ENCODE data around the gene AK9.
"Not testable (repeated sequence)": the region's sequence is repeated elsewhere in the genome, so short reads cannot be mapped to it uniquely, and the experiment has no call there.

The AK9 gene

DNA sequence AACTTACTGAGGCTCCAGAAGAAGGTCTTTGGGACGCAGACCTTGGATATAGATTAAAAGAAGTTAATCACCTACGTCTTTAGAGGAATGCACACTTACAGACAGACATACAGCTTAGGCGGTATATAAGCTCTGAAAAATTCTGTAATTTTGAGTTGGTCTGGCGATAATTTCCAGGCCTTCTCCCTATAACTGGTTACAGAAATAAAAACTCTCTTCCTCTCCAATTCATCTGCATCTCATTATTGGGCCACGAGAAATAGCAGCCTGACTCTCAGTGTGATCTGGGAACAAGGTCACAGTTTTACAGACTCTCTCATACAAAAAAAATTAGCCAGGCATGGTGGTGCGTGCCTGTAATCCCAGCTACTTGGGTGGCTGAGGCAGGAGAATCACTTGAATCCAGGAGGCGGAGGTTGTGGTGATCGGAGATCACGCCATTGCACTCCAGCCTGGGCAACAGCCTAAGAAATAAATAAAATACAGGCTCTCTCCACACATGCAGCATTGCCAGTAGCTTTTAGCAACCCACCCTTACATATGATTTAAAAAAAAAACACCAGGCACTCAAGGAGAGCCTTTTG, 212.7 kb downstream of the AK9 start:
- no peak for DNase-seq

DNA sequence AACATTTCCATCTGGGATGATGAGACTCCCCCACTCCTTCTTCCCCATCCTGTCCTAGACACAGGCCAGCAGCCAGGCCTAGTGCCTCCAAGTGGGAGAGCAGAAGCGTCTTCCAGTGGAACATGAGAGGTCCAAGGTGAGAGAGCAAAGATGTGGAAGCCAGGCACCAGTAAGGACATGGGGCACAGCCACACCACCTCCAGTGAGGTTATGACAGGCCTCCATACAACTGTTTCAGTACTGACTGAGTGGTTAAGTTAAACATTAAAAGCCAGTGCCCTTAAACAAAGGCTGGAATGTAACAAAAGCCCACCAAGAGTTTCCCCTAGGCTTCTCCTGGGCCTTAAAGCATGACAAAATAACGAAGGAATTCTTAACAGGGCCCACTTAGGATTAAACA, 213.3 kb downstream of the AK9 start:
- no peak for DNase-seq

GRCh38 chr6:109477184-109477583, 213.8 kb downstream of the AK9 start:
- DNase-seq, result no peak

DNA sequence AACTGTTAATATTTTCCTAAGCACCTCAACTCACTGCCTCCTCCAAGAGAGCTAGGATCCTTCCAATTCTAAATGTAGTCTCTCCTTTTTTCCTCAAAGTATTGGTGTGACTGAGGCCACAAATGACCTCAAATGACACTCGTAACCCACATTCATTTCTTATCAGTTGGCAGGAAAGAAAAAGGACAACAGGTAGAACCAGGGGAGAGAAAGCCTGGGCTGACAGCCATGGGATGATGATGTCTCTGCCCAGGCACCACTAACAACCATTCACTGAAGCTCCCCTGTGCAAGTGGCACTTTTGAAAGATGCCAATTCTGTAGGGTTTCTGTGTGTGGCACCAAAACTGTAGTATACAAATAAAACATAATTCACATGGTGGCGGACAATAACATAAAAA, 215.4 kb downstream of the AK9 start:
- no peak for DNase-seq

- no peak for DNase-seq
These were observed 216.0 kb downstream of the AK9 start for GRCh38 chr6:109474995-109475394.

DNA sequence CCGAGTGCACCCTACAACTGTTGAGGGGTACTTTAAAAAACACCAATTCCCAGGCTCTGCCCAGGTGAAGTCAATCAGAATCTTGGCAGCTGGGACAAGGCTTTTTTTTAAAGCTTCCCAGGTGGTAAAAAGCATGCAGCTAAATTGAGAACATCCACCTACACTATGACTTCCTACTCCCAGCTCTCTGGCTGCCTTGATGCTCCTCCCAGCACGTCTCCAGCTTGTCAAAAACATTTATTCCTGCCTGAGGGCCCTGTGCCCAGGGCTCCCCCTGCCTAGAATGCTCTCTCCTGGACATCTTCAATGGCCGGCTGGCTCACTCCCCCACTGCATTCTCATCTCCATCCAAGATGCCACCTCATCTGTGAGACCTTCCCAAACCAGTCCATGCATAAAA, 217.9 kb downstream of the AK9 start:
- no peak for DNase-seq

DNA sequence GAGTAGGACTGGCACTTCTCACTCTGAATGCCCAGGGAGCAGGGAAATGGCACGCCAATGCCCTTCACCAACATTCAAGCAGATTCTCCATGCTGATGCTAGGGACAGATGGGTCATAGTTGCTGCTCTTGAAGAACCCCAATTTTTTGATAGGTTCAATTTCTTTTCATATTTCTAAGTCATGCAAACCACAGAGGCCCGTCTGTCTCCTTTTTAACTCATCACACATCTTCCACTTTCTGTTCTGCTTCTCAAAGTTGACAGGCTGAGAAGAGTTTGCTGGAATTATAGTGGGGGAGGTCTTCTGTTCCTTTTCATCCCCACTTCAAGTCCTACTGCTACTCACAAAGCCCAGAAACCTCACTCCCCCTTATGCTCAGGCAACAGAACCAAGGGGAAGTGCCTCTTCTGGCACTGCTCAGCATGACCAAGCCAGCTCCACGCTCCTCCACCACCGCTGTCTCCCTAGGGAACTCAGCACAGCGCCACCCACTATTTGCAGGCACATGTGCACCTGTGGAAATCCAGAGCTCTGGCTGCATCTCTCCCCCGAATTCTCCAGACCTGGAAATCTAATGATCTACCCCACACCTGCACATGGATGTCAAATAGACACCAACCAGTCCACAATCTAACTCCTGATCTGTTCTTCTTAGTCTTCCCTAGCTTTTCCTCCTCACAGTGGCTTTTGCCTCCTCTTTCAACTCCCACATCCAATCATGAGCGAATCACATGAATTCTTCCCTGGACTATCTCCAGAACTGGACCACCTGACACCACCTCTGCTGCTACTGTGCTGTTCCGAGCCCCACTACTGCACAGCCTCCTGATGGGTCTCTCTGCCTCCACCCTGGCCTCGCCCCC, 218.6 kb downstream of the AK9 start:
- no peak for DNase-seq

DNA sequence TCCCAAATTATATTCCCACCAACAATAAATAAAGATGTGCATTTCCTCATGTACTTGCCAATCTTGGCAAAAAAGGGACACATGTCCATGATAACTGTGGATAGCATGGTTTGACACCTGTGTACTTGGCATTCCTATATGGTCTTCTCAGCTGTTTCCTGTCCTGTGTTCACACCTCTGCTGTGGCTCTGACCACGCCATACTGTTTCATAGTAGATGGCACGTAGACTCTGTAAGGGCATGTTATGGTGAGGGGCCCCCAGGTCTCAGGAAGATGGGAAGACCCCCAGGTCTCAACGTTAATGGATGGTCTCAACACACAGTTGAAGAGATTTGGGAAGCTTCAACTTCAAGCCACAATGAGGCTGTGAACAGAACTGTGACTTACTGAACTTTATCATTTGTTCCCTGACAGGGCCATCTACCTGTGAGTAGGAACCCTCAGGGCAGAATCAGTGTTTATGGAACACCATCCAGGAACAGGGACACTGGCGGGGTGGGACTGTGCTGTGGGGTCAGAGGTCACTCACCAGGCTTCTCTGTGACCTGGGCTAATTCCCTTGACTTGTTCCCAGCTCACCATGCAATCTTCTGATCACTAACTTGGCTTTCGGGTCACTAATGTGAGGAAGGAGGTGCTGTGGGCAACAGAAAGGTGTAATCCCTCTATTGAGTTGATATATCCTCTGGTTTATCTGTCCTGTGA, 219.7 kb downstream of the AK9 start:
- DNase-seq, result no peak

DNA sequence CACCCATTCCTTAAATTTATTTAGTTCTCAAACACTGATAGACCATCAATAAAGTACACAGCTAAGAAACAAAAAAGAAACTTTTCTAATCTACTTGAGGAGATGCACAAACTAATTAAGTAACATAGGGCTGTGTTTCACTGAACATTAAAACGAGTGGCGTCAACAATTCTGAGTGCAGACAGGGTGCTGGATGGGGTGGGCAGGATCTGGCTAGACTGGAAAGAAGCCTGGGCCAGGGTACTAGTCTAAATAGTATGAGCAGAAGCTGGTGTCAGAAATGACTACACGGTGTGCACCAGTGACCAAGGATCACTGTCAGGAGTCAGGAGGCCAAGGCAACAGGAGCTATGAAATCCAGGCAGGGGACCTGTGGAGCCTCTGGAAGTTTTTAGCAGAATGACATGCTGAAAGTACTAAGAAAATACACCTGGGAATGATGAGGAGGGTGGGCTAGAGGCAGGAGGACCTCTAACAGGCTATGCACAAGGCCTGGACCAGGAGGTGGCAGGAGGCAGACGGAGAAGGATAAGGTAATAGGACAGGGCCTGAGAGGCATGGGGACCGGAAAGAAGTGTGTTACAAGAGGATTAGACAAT, 221.3 kb downstream of the AK9 start:
- DNase-seq, result no peak

GRCh38 chr6:109467696-109468095, 223.3 kb downstream of the AK9 start:
- DNase-seq, result no peak

GRCh38 chr6:109466212-109466923, 224.6 kb downstream of the AK9 start:
- DNase-seq, result no peak

- DNase-seq, result no peak
These were observed 225.2 kb downstream of the AK9 start for GRCh38 chr6:109465772-109466171.

DNA sequence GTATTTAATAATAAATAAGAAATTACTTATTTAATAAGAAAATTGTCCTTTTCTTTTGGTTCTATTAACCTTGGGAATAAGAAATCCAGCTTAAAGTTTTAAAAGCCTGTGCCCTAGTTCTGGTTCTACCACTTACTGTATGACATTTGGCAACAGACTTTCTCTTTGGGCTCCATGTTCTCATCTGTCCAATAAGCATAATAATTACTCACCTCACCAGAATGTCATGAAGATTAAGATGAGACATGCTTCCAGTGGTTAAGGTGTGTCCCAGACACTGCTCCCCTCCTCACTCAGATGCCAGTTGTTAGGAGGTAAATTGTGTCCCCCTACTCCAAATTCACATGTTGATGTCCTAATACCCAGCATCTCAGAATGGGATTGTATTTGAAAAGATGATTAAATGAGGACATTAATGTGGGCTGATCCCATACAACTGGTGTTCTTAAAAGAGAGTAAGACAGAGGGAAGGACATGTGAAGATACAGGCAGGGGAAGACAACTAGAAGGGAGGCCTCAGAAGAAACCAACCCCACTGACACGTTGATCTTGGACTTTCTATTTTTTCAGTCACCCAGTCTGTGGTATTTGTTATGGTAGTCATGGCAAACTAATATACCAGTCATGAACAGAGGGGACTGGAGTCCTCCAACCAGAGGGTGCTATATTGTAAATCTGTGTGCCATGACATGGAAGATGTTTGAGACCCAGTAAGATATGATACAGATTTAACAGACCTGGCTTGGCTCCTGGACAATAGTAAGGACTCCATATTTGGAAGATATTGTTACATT, 229.1 kb downstream of the AK9 start:
- no peak for DNase-seq

GRCh38 chr6:109461205-109461604, 229.8 kb downstream of the AK9 start:
- DNase-seq, result not testable (repeated sequence)

- DNase-seq, result no peak
These were observed 230.7 kb downstream of the AK9 start for GRCh38 chr6:109460161-109460829.

DNA sequence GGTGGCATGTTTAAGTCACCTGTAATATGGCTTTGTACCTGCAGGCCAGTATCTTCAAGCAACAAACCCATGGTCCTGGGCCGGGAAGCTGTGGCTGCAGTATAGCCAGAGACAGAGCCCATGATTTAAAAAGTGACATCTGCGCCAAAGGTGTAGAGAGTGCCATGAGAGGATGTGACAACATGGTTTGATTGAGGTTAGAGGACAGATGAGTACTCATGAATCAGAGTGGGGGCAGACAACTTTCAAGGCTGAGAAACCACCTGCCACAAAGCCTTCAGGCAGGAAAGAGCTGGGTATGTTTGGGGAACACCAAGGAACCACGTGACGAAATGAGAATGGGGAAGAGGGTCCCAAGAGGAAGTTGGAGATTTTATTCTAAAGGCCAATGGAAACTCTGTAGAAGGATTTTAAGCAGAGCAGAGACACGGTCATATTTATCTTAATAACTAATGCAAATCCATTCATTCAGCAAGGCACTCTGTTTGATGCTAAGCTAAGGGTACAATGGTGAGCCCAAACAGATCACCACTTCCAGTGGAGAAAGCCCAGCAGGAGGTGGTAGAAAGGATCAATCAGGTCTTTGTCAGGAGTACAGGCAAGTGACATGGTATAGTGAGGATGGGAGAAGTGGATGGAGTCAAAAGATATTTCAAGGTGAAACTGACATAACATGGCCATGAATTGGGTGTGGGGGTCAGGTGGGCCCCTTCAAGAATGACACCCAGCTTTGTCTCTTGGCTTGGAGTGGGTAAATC, 232.0 kb downstream of the AK9 start:
- DNase-seq, result peak; percentile 65

DNA sequence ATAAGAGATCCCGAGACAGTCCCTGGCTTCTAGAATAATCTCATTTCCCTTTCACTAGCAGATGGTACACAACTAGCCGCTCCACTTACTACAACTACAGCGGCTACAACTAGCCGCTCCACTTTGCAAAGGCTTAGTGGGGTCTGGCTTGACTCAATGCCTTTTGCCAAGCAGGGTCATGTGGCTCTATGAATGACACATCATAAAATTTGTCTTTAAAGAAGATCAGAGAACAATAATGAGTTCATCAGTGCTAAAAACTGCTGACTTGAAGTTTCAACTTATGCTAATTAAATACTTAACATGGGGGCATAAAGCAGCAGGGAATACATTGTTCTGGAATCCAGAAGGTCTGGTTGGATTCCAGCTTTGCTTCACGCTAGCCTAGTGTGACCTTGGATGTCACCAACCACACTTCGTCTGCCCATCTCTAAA, 233.4 kb downstream of the AK9 start:
- DNase-seq, result no peak

GRCh38 chr6:109456710-109457561, 234.1 kb downstream of the AK9 start:
- DNase-seq, result no peak

- no peak for DNase-seq
These were observed 234.9 kb downstream of the AK9 start for GRCh38 chr6:109456111-109456583.

All from CD4-positive, alpha-beta T cell treated with Interleukin-12 subunit alpha and Interleukin-12 subunit beta, for 1 hour (primary cell).